Breast epithelium (tissue), 3 donors: ENCODE data around the gene CHL1.

Experiments
- CTCF ChIP-seq, 3 donors: fragments of 450-650 bp; IDR thresholded peaks; one replicate each; pipeline ENCODE4 v1.5.1; 2016 to 2017; ENCODE audit warnings: antibody characterized with exemption in 3 of 3, mild to moderate bottlenecking in 3 of 3, moderate library complexity in 3 of 3
- POLR2AphosphoS5 ChIP-seq, 3 donors: sonication (generic); formaldehyde crosslinking; IDR thresholded peaks; one replicate each; pipeline ENCODE4 v1.6.1; 2017; ENCODE audit warnings: antibody characterized with exemption in 3 of 3

DNA sequence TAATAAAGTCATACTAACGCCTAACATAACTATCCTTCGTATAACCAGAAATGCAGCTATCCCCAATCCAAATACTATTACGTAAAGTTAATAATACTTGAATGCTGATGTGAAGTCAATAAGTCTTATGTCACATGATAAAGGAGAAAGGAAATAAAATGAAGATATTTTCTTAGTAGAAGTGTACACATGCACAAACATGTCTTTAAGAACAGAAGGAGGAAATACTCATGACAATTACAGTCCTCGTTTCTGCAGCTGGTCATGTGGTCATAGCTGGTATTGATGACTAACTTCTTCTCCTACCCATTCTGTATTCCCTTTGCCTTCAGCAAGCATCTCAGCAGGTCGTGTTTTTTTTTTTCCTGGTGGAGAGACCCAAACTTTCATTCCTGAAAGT, 244.3 kb downstream of the CHL1 start:
- no peak for TF ChIP-seq POLR2AphosphoS5 (IDR thresholded peaks at IDR 0.05)
- no peak for TF ChIP-seq CTCF (IDR thresholded peaks at IDR 0.05)
